Lung (tissue), 12 donors: Measurements from ENCODE around the gene CDH4. TPM values are rescaled to one million over a fixed set of nuclear protein-coding genes. Genes with fewer than 3 reads are reported as not detected.

ENCODE experiments used
- ATAC-seq: fragments of 200-7000 bp; cut with Tn5 transposase; one replicate; pipeline ENCODE4 v1.9.1; 2020; ENCODE audit warnings: moderate number of reproducible peaks; ENCODE audit not compliant: insufficient read depth, low FRiP score
- DNase-seq, 3 donors: peaks; one replicate each; pipeline ENCODE4 v3.0.0-alpha.2; 2013 to 2017
- H3K27ac ChIP-seq, 2 donors: one replicate each; pipeline ENCODE4 v1.5.1; 2013; ENCODE audit warnings: mild to moderate bottlenecking in 2 of 2, moderate library complexity in 2 of 2, control low read depth in 1 of 2, inconsistent platforms in 1 of 2, low read depth in 1 of 2, low read length in 1 of 2
- H3K27me3 ChIP-seq, 3 donors: one replicate each; pipeline ENCODE4 v1.5.1; 2013; ENCODE audit warnings: low read length in 2 of 3; ENCODE audit not compliant: control insufficient read depth in 3 of 3, insufficient read depth in 3 of 3
- H3K36me3 ChIP-seq, 4 donors: one replicate each; pipeline ENCODE4 v1.5.1; 2013; ENCODE audit warnings: low read length in 4 of 4, mild to moderate bottlenecking in 1 of 4, moderate library complexity in 1 of 4; ENCODE audit not compliant: control insufficient read depth in 4 of 4, insufficient read depth in 4 of 4
- H3K4me1 ChIP-seq, 5 donors: one replicate each; pipeline ENCODE4 v1.5.1; 2013; ENCODE audit warnings: low read length in 5 of 5, mild to moderate bottlenecking in 2 of 5, moderate library complexity in 1 of 5; ENCODE audit not compliant: control insufficient read depth in 5 of 5, insufficient read depth in 5 of 5
- H3K4me3 ChIP-seq: one replicate; pipeline ENCODE4 v1.5.1; 2013; ENCODE audit warnings: mild to moderate bottlenecking, control low read depth, moderate library complexity
- H3K9ac ChIP-seq, 2 donors: one replicate each; pipeline ENCODE4 v1.5.1; 2013; ENCODE audit warnings: low read length in 2 of 2, control low read depth in 1 of 2; ENCODE audit not compliant: insufficient read depth in 1 of 2
- H3K9me3 ChIP-seq, 4 donors: one replicate each; pipeline ENCODE4 v1.5.1; 2013; ENCODE audit warnings: low read length in 3 of 4, mild to moderate bottlenecking in 1 of 4, moderate library complexity in 1 of 4; ENCODE audit not compliant: control insufficient read depth in 4 of 4, insufficient read depth in 3 of 4
- CTCF ChIP-seq: IDR thresholded peaks from 2 replicates; pipeline ENCODE4 v1.5.1; 2012; ENCODE audit warnings: mild to moderate bottlenecking; ENCODE audit errors: control extremely low read depth, extremely low read depth
- WGBS, 2 donors: extraction: QIAGEN DNeasy Blood & Tissue Kit; methylation state at CpG; one replicate each; pipeline ENCODE4 v1.1.7; 2013; 5-methylcytosine and 5-hydroxymethylcytosine counted together
- polyA plus RNA-seq, 2 donors: library from polyadenylated mRNA; stranded (reverse); fragments of 200-250 nt; gene quantifications; one replicate each; pipeline ENCODE4 v1.2.1, GENCODE V29; 2013
- total RNA-seq, 2 donors: library from RNA; depleted of rRNA in 1 of 2; stranded (reverse); fragments of >200 nt in 1 of 2; gene quantifications; one replicate each; pipeline ENCODE4 v1.2.1, GENCODE V29; 2014 to 2021
- donor health status: control.
- donor health status: control.
- donor health status: Bipolar disorder and iron deficiency.
- donor health status: healthy.
- donor health status: DM: yes; HTN: yes; CAD: no.

The CDH4 gene
- total and polyA plus RNA-seq, 4 donors = 0.10 to 2.1 (median 0.34) TPM

- DNase-seq = no peak
- 81 to 91% methylated on average over 9 of the region's 9 CpGs for WGBS, 2 donors
- no peaks in the 10 kb centered on the region for H3K27me3 ChIP-seq
Observed at GRCh38 chr20:61909028-61909427, 657.0 kb downstream of the CDH4 start.

GRCh38 chr20:61909821-61910220 is 657.8 kb downstream of the CDH4 start:
- Histone ChIP-seq H3K9ac (no peak overlapping the region), H3K27me3 (no peaks in the 10 kb centered on the region), H3K36me3 (peaks cover 0 to 5% (median 1%) of the 10 kb centered on the region in 4 donors), H3K9me3 (peaks cover 0 to 6% (median 0%) of the 10 kb centered on the region in 4 donors), H3K4me3 (no peak overlapping the region), H3K27ac (no peak overlapping the region), H3K4me1 (no peaks in the 10 kb centered on the region)
- TF ChIP-seq CTCF = no peak
- ATAC-seq = no peak
- DNase-seq = no peak
- 66 to 81% methylated on average over 14 of the region's 14 CpGs for WGBS, 2 donors

More at GRCh38 chr20:61909028-61909427, 657.0 kb downstream of the CDH4 start:
- Histone ChIP-seq H3K36me3 (peaks cover 0 to 5% (median 1%) of the 10 kb centered on the region in 4 donors), H3K9ac (no peak overlapping the region), H3K4me1 (no peaks in the 10 kb centered on the region), H3K4me3 (no peak overlapping the region), H3K9me3 (peaks cover 0 to 6% (median 0%) of the 10 kb centered on the region in 4 donors), H3K27ac (no peak overlapping the region)
- no peak for ATAC-seq
- TF ChIP-seq CTCF = no peak

DNA sequence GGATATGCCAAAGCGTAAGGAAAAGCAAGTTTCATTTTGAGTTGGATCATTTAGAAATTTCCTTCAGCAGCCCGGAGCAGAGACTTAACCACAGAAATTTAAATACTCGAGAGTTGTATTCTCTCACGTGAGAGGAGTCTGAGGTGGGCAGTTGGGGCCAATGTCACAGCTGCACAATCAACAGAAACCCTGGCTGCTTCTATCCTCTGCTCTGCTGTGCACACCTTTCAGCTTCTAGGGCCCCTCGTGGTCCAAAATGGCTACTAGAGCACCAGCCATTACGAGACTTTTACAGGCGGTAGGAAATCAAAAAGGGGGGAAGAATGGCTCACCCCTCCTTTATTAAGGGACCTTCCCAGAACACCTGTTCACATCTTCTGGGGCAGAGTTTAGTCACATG is 659.8 kb downstream of the CDH4 start:
- Histone ChIP-seq H3K27ac (no peak overlapping the region), H3K4me3 (no peak overlapping the region), H3K4me1 (no peaks in the 10 kb centered on the region), H3K36me3 (peaks cover 0 to 5% (median 1%) of the 10 kb centered on the region in 4 donors), H3K27me3 (no peaks in the 10 kb centered on the region), H3K9ac (no peak overlapping the region), H3K9me3 (peaks cover 0 to 6% (median 0%) of the 10 kb centered on the region in 4 donors)
- ATAC-seq (no peak), DNase-seq (no peak)
- WGBS, 2 donors = 70 to 77% methylated on average over 7 of the region's 7 CpGs
- no peak for TF ChIP-seq CTCF
